ENCODE results near the gene TMEM198. TPM values are rescaled to one million over a fixed set of nuclear protein-coding genes. Genes with fewer than 3 reads are reported as not detected.

Gene TMEM198
- total and polyA plus RNA-seq, 2 experiments from 2014 or later: 5.6 to 13.7 TPM

DNA sequence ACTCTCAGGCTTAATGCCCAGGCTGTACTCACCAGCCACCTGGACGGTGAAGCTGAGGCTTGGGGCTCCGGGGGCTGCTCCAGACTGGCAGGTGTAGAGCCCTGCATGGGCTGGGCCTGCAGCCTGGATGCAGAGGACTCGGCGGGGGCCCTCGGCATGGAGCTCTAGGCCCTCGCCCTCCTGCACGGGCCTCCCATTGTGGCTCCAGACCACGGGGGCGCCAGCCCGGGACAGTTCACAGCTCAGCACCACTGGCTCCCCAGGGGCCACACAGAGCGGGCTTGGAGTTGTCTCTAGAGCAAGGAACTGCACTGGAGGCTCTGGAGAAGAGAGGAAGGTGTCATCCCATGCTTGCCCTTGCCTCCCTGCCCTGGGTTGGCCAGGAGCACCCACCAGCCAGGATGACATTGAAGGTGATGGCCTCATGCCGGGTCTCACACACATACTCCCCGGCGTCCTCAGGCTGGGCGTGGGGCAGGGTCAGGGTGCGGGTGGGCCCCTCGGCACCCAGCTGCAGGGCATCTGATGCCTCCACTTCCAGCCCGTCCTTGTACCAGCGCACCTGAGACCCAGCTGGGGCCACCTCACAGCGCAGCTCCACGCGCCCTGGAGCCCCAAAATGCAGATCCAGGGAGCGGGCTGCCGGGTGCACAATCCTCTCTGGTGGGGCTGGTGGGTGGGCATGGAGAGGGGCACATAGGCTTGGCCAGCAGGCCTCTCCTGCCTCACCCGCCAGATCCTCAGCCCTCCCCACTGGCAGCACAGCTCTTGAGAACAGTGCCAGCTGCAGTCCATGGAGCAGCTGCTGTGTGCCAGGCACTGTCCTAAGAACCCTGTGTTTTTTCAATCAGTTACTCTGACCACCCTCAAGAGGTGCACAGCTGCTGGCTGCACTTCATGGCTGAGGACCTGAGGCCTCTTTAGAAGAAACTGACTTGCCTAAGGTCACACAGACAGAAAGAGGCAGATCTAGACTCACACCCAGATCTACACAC is 14.3 kb downstream of the TMEM198 start:
- peaks cover 4% of the 10 kb centered on the region; the same call in 1 of the 2 replicates for H3K36me3 ChIP-seq (ENCODE audit: insufficient read depth)
- H3K27me3 Mint-ChIP-seq (ENCODE audit: insufficient read depth, low read depth, poor library complexity): peaks cover 38% of the 10 kb centered on the region
- H3K4me1 ChIP-seq (ENCODE audit: insufficient read depth): peaks cover 41% of the 10 kb centered on the region
- H3K4me3 ChIP-seq: no peak overlapping the region
- no peak overlapping the region for H3K27ac Mint-ChIP-seq
- H2AFZ ChIP-seq: no peak overlapping the region
- no peaks in the 10 kb centered on the region for H4K20me1 ChIP-seq (replicated peaks; ENCODE audit: insufficient read depth)
- no peak overlapping the region for H3K4me2 ChIP-seq
- TF ChIP-seq, protein P1, sequence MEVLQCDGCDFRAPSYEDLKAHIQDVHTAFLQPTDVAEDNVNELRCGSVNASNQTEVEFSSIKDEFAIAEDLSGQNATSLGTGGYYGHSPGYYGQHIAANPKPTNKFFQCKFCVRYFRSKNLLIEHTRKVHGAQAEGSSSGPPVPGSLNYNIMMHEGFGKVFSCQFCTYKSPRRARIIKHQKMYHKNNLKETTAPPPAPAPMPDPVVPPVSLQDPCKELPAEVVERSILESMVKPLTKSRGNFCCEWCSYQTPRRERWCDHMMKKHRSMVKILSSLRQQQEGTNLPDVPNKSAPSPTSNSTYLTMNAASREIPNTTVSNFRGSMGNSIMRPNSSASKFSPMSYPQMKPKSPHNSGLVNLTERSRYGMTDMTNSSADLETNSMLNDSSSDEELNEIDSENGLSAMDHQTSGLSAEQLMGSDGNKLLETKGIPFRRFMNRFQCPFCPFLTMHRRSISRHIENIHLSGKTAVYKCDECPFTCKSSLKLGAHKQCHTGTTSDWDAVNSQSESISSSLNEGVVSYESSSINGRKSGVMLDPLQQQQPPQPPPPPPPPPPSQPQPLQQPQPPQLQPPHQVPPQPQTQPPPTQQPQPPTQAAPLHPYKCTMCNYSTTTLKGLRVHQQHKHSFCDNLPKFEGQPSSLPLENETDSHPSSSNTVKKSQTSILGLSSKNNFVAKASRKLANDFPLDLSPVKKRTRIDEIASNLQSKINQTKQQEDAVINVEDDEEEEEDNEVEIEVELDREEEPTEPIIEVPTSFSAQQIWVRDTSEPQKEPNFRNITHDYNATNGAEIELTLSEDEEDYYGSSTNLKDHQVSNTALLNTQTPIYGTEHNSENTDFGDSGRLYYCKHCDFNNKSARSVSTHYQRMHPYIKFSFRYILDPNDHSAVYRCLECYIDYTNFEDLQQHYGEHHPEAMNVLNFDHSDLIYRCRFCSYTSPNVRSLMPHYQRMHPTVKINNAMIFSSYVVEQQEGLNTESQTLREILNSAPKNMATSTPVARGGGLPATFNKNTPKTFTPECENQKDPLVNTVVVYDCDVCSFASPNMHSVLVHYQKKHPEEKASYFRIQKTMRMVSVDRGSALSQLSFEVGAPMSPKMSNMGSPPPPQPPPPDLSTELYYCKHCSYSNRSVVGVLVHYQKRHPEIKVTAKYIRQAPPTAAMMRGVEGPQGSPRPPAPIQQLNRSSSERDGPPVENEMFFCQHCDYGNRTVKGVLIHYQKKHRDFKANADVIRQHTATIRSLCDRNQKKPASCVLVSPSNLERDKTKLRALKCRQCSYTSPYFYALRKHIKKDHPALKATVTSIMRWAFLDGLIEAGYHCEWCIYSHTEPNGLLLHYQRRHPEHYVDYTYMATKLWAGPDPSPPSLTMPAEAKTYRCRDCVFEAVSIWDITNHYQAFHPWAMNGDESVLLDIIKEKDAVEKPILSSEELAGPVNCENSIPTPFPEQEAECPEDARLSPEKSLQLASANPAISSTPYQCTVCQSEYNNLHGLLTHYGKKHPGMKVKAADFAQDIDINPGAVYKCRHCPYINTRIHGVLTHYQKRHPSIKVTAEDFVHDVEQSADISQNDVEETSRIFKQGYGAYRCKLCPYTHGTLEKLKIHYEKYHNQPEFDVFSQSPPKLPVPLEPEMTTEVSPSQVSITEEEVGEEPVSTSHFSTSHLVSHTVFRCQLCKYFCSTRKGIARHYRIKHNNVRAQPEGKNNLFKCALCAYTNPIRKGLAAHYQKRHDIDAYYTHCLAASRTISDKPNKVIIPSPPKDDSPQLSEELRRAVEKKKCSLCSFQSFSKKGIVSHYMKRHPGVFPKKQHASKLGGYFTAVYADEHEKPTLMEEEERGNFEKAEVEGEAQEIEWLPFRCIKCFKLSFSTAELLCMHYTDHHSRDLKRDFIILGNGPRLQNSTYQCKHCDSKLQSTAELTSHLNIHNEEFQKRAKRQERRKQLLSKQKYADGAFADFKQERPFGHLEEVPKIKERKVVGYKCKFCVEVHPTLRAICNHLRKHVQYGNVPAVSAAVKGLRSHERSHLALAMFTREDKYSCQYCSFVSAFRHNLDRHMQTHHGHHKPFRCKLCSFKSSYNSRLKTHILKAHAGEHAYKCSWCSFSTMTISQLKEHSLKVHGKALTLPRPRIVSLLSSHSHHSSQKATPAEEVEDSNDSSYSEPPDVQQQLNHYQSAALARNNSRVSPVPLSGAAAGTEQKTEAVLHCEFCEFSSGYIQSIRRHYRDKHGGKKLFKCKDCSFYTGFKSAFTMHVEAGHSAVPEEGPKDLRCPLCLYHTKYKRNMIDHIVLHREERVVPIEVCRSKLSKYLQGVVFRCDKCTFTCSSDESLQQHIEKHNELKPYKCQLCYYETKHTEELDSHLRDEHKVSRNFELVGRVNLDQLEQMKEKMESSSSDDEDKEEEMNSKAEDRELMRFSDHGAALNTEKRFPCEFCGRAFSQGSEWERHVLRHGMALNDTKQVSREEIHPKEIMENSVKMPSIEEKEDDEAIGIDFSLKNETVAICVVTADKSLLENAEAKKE (CRISPR knock-in tag; IDR thresholded peaks at IDR 0.05): no peak
- TF ChIP-seq POLR2AphosphoS5 (IDR thresholded peaks at IDR 0.05; ENCODE audit: low read depth) (no peak), NANOG (IDR thresholded peaks at IDR 0.05; ENCODE audit: borderline replicate concordance) (no peak), ZNF114 (CRISPR knock-in tag; IDR thresholded peaks at IDR 0.05) (no peak), EZH2phosphoT487 (IDR thresholded peaks at IDR 0.05; ENCODE audit: unreplicated experiment) (no peak), STAT1 (IDR thresholded peaks at IDR 0.05; ENCODE audit: unreplicated experiment) (no peak), JUNB (IDR thresholded peaks at IDR 0.05; ENCODE audit: unreplicated experiment) (no peak), CREB1 (CRISPR knock-in tag; IDR thresholded peaks at IDR 0.05; ENCODE audit: low read depth) (no peak), ZNF331 (CRISPR knock-in tag; IDR thresholded peaks at IDR 0.05; ENCODE audit: low read depth) (no peak)
- TF ChIP-seq, protein P2, sequence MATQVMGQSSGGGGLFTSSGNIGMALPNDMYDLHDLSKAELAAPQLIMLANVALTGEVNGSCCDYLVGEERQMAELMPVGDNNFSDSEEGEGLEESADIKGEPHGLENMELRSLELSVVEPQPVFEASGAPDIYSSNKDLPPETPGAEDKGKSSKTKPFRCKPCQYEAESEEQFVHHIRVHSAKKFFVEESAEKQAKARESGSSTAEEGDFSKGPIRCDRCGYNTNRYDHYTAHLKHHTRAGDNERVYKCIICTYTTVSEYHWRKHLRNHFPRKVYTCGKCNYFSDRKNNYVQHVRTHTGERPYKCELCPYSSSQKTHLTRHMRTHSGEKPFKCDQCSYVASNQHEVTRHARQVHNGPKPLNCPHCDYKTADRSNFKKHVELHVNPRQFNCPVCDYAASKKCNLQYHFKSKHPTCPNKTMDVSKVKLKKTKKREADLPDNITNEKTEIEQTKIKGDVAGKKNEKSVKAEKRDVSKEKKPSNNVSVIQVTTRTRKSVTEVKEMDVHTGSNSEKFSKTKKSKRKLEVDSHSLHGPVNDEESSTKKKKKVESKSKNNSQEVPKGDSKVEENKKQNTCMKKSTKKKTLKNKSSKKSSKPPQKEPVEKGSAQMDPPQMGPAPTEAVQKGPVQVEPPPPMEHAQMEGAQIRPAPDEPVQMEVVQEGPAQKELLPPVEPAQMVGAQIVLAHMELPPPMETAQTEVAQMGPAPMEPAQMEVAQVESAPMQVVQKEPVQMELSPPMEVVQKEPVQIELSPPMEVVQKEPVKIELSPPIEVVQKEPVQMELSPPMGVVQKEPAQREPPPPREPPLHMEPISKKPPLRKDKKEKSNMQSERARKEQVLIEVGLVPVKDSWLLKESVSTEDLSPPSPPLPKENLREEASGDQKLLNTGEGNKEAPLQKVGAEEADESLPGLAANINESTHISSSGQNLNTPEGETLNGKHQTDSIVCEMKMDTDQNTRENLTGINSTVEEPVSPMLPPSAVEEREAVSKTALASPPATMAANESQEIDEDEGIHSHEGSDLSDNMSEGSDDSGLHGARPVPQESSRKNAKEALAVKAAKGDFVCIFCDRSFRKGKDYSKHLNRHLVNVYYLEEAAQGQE (IDR thresholded peaks at IDR 0.05; ENCODE audit: unreplicated experiment): no peak
- H3K27me3 ChIP-seq (ENCODE audit: insufficient read depth): peaks cover 15% of the 10 kb centered on the region
- H3K4me3 Mint-ChIP-seq: no peak overlapping the region
- H3F3A ChIP-seq (replicated peaks; ENCODE audit: low read depth): peaks cover 18% of the 10 kb centered on the region; the same call in 1 of the 2 replicates
- H3K9me3 Mint-ChIP-seq: no peaks in the 10 kb centered on the region
- no peaks in the 10 kb centered on the region for H3K9me2 ChIP-seq (ENCODE audit: insufficient read depth)
- H3K79me2 ChIP-seq (replicated peaks; ENCODE audit: insufficient read depth): no peaks in the 10 kb centered on the region
- DNase-seq (ENCODE audit: low spot score) (no peak), ATAC-seq (no peak)
- no peak overlapping the region for H3K27ac ChIP-seq (ENCODE audit: low read depth)
- H3K36me3 Mint-ChIP-seq (ENCODE audit: low read depth): peaks cover 23% of the 10 kb centered on the region
- H3K4me1 Mint-ChIP-seq: peaks cover 45% of the 10 kb centered on the region

Data from GM23338 (cell line).